HepG2 (cell line): ENCODE measurements around the gene MYH9. TPM values are rescaled to one million over a fixed set of nuclear protein-coding genes. Genes with fewer than 3 reads are reported as not detected.

Experiments
- CC2D1A ChIP-seq: sonication (generic); formaldehyde crosslinking; IDR thresholded peaks from 2 replicates; pipeline ENCODE4 v1.8.1; 2023; ENCODE audit warnings: mild to moderate bottlenecking, missing genetic modification reagents
- GATAD2A ChIP-seq: IDR thresholded peaks from 2 replicates; pipeline ENCODE4 v1.6.1; 2016
- KAT7 ChIP-seq: IDR thresholded peaks from 2 replicates; pipeline ENCODE4 v1.6.1; 2018; ENCODE audit warnings: borderline replicate concordance, missing compliant biosample characterization
- KLF13 ChIP-seq: sonication (generic); formaldehyde crosslinking; IDR thresholded peaks from 2 replicates; pipeline ENCODE4 v1.4.0; 2020; ENCODE audit warnings: mild to moderate bottlenecking, missing genetic modification reagents
- MEIS2 ChIP-seq: sonication (generic); formaldehyde crosslinking; IDR thresholded peaks from 2 replicates; pipeline ENCODE4 v1.9.0; 2021; ENCODE audit warnings: mild to moderate bottlenecking, missing genetic modification reagents
- PATZ1 ChIP-seq: sonication (generic); formaldehyde crosslinking; IDR thresholded peaks from 2 replicates; pipeline ENCODE4 v1.4.0; 2020; ENCODE audit warnings: missing genetic modification reagents
- PAX8 ChIP-seq: sonication (generic); formaldehyde crosslinking; IDR thresholded peaks from 2 replicates; pipeline ENCODE4 v1.8.0; 2022; ENCODE audit warnings: mild to moderate bottlenecking, missing genetic modification reagents, borderline replicate concordance
- RAD51 ChIP-seq: fragments of 450-650 bp; IDR thresholded peaks from 2 replicates; pipeline ENCODE4 v1.6.1; 2016; ENCODE audit warnings: borderline replicate concordance
- SETDB1 ChIP-seq: sonication (generic); formaldehyde crosslinking; IDR thresholded peaks from 2 replicates; pipeline ENCODE4 v1.5.1; 2020; ENCODE audit warnings: missing genetic modification reagents, mild to moderate bottlenecking, borderline replicate concordance
- SMAD9 ChIP-seq: sonication (generic); formaldehyde crosslinking; IDR thresholded peaks from 2 replicates; pipeline ENCODE4 v1.5.1; 2020; ENCODE audit warnings: mild to moderate bottlenecking, missing genetic modification reagents
- SNAI1 ChIP-seq: sonication (generic); formaldehyde crosslinking; IDR thresholded peaks from 2 replicates; pipeline ENCODE4 v1.5.0; 2020; ENCODE audit warnings: mild to moderate bottlenecking, missing genetic modification reagents, borderline replicate concordance
- SRF ChIP-seq: IDR thresholded peaks from 2 replicates; pipeline ENCODE4 v1.6.1; 2011; ENCODE audit warnings: mild to moderate bottlenecking, low read depth, low read length, moderate library complexity
- TEAD2 ChIP-seq: sonication (generic); formaldehyde crosslinking; IDR thresholded peaks from 2 replicates; pipeline ENCODE4 v1.9.0; 2021; ENCODE audit warnings: missing genetic modification reagents
- TRIM24 ChIP-seq: sonication (generic); formaldehyde crosslinking; IDR thresholded peaks from 2 replicates; pipeline ENCODE4 v1.8.0; 2022; ENCODE audit warnings: mild to moderate bottlenecking, missing genetic modification reagents
- U2AF2 ChIP-seq: fragments of 200-400 bp; formaldehyde crosslinking; IDR thresholded peaks from 2 replicates; pipeline ENCODE4 v1.6.1; 2017; ENCODE audit warnings: low read depth, mild to moderate bottlenecking, low read length
- ZFP1 ChIP-seq: IDR thresholded peaks from 2 replicates; pipeline ENCODE4 v1.6.1; 2016
- ZNF292 ChIP-seq: sonication (generic); formaldehyde crosslinking; IDR thresholded peaks from 2 replicates; pipeline ENCODE4 v1.8.1; 2022; ENCODE audit warnings: mild to moderate bottlenecking, low read depth, missing genetic modification reagents, borderline replicate concordance
- ZNF34 ChIP-seq: sonication (generic); formaldehyde crosslinking; IDR thresholded peaks from 2 replicates; pipeline ENCODE4 v1.4.0; 2020; ENCODE audit warnings: mild to moderate bottlenecking, missing genetic modification reagents, borderline replicate concordance
- ZNF768 ChIP-seq: sonication (generic); formaldehyde crosslinking; IDR thresholded peaks from 2 replicates; pipeline ENCODE4 v1.4.0; 2020; ENCODE audit warnings: missing genetic modification reagents
- polyA plus RNA-seq, 8 experiments: library from polyadenylated mRNA; depleted of rRNA in 3 of 8; stranded (reverse) in 7 of 8; unstranded in 1 of 8; fragments of >200 nt; fragmentation: Illumina TruSeq in 4 of 8; extraction: Trizol in 4 of 8; gene quantifications; 2 replicates each; pipeline versions ENCODE4 v1.2.1 to v1.2.3, GENCODE V29; 2011 to 2016; ENCODE audit warnings: low read depth in 4 of 8, missing spikeins in 1 of 8, mixed read lengths in 1 of 8; ENCODE audit not compliant: insufficient read depth in 1 of 8
- total RNA-seq, 5 experiments: library from RNA; depleted of rRNA; stranded (reverse); fragments of >200 nt; fragmentation: Illumina TruSeq; extraction: Trizol; gene quantifications; 2 replicates each; pipeline ENCODE4 v1.2.3, GENCODE V29; 2016; ENCODE audit warnings: low read depth in 1 of 5
- TF ChIP-seq, protein P1 (sequence below): sonication (generic); formaldehyde crosslinking; IDR thresholded peaks from 2 replicates; pipeline ENCODE4 v1.8.0; 2022; ENCODE audit warnings: missing genetic modification reagents, mild to moderate bottlenecking, moderate library complexity, borderline replicate concordance
- TF ChIP-seq, protein P2 (sequence below): sonication (generic); formaldehyde crosslinking; IDR thresholded peaks from 2 replicates; pipeline ENCODE4 v1.4.0; 2020; ENCODE audit warnings: missing genetic modification reagents
- TF ChIP-seq, protein P3 (sequence below): sonication (generic); formaldehyde crosslinking; IDR thresholded peaks from 2 replicates; pipeline ENCODE4; 2020; ENCODE audit warnings: missing genetic modification reagents, mild to moderate bottlenecking, borderline replicate concordance

The MYH9 gene
- total and polyA plus RNA-seq, 2 of the 13 experiments (the other 11 are each of a cell fraction or from before 2014, with no cell fraction given) = 50.7 to 98.5 TPM

DNA sequence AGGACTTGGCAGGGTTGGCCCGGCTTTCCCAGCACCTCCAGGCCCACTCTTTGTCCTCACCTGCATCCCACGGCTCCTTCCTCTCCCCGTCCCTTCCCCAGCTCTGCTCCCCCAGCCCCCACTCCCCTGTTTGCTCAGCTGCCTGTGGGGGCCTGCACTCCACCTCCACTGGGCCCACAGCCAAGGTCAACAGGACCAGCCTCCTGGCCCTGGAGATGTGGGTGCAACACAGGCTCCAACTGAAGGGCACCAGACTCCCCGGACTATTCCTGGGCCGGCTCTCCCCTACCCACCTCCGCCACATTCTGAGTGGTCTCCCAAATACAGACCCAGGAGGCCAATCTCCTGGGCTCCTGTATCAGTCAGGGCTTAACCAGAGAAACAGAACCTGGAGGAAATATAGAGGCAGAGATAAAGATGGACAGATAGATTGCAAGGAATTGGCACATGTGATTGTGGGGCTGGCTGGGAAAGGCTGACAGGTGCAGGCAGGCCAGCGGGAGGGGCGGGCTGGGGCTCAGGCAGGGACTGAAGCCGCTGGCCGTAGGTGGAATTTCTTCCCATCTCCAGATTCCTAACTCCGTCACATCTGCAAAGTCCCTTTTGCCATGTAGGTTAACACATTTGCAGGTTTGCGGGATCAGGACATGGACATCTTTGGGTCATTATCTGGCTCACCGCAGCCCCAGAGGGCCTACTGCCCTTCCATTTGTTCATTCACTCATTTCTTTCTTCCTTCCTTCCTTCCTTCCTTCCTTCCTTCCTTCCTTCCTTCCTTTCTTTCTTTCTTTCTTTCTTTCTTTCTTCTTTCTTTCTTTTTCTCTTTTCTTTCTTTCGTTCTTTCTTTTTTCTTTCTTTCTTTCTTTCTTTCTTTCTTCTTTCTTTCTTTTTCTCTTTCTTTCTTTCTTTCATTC lies 45.8 kb upstream of the MYH9 start (continued):
- TF ChIP-seq, protein P1, sequence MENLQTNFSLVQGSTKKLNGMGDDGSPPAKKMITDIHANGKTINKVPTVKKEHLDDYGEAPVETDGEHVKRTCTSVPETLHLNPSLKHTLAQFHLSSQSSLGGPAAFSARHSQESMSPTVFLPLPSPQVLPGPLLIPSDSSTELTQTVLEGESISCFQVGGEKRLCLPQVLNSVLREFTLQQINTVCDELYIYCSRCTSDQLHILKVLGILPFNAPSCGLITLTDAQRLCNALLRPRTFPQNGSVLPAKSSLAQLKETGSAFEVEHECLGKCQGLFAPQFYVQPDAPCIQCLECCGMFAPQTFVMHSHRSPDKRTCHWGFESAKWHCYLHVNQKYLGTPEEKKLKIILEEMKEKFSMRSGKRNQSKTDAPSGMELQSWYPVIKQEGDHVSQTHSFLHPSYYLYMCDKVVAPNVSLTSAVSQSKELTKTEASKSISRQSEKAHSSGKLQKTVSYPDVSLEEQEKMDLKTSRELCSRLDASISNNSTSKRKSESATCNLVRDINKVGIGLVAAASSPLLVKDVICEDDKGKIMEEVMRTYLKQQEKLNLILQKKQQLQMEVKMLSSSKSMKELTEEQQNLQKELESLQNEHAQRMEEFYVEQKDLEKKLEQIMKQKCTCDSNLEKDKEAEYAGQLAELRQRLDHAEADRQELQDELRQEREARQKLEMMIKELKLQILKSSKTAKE = peak; percentile 92
- TF ChIP-seq KAT7 (no peak), TRIM24 (CRISPR knock-in tag) (0 out of 2 replicates have a peak, but pooled peaks have one; percentile 36), KLF13 (CRISPR knock-in tag) (no peak), ZFP1 (no peak), GATAD2A (CRISPR knock-in tag) (peak; percentile 91), TEAD2 (CRISPR knock-in tag) (no peak), PAX8 (CRISPR knock-in tag) (no peak), ZNF34 (no peak), ZNF768 (peak; percentile 49; the same call in 1 of the 2 replicates), SRF (no peak), SMAD9 (no peak), SETDB1 (CRISPR knock-in tag) (no peak), SNAI1 (no peak), U2AF2 (no peak), MEIS2 (CRISPR knock-in tag) (no peak), ZNF292 (peak; percentile 87; the same call in 1 of the 2 replicates), RAD51 (no peak), CC2D1A (CRISPR knock-in tag) (no peak), PATZ1 (CRISPR knock-in tag) (peak; percentile 100)
- TF ChIP-seq, protein P2, sequence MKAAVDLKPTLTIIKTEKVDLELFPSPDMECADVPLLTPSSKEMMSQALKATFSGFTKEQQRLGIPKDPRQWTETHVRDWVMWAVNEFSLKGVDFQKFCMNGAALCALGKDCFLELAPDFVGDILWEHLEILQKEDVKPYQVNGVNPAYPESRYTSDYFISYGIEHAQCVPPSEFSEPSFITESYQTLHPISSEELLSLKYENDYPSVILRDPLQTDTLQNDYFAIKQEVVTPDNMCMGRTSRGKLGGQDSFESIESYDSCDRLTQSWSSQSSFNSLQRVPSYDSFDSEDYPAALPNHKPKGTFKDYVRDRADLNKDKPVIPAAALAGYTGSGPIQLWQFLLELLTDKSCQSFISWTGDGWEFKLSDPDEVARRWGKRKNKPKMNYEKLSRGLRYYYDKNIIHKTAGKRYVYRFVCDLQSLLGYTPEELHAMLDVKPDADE (CRISPR knock-in tag) = no peak
- TF ChIP-seq, protein P3, sequence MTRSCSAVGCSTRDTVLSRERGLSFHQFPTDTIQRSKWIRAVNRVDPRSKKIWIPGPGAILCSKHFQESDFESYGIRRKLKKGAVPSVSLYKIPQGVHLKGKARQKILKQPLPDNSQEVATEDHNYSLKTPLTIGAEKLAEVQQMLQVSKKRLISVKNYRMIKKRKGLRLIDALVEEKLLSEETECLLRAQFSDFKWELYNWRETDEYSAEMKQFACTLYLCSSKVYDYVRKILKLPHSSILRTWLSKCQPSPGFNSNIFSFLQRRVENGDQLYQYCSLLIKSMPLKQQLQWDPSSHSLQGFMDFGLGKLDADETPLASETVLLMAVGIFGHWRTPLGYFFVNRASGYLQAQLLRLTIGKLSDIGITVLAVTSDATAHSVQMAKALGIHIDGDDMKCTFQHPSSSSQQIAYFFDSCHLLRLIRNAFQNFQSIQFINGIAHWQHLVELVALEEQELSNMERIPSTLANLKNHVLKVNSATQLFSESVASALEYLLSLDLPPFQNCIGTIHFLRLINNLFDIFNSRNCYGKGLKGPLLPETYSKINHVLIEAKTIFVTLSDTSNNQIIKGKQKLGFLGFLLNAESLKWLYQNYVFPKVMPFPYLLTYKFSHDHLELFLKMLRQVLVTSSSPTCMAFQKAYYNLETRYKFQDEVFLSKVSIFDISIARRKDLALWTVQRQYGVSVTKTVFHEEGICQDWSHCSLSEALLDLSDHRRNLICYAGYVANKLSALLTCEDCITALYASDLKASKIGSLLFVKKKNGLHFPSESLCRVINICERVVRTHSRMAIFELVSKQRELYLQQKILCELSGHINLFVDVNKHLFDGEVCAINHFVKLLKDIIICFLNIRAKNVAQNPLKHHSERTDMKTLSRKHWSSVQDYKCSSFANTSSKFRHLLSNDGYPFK = no peak
